NCI-H1048 (cell line): ENCODE results near the gene NFIX.

Source experiments
- DNase-seq: peaks from one replicate; lab custom pipeline; 2025; lab: John Stamatoyannopoulos, UW

NFIX gene

GRCh38 chr19:13036366-13036976, 41.2 kb downstream of the NFIX start:
- DNase-seq: no peak

GRCh38 chr19:13037161-13037560, 41.9 kb downstream of the NFIX start:
- DNase-seq: no peak

DNA sequence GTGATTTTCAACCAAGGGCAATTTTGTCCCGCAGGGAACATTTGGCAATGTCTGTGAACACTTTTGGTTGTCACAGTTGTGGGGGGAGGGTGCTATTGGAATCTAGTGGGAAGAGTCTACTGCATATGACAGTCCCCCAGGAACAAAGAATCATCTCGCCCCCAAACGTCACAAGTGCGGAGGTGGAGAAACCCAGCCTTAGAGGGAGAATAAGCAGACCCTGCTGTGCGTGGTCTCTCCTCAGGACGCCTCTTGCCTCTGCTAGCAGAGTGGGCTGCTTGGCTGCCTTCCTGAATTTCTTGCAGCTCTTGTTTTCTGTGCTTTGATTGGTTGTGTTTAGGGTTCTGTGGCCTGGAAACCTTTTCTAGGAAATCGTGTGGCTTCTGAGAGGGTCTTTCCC, 42.5 kb downstream of the NFIX start:
- no peak for DNase-seq

- DNase-seq: no peak
Observed at GRCh38 chr19:13038306-13039210, 43.3 kb downstream of the NFIX start.

GRCh38 chr19:13039211-13039789, 44.0 kb downstream of the NFIX start:
- no peak for DNase-seq

DNA sequence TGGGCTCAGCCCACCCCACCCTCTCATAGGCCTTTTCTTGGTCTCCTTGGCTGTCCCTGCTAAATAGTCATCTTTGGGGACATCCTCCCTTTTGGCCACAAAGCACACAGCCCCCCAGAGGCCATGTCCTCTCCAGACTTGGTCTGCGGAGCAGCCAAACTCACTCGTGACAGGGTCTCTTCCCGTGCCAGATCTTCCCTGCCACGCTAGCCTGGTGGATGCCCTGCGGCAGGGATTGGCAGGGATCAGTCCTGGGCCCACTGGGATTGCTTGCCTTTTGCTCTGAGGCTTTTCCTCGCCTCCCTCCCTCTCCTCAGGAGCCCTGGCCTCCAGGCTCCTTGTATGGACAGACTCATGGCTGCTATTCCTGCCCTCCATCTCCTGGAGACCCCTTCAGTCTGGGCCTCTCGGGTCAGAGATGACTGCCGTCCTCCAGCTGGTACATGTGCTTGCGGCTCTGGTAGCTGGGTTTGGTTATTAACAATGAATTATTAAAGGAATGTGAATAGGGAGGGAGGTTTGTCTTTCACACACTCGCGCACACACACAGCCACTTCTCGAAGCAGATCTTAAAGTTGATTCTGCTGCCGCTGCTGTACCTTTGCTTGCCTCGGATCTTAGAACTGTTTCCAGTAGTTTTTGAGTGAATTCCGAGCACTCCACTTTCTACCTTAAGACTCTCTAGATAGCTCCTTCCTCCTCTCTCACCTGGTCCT, 45.1 kb downstream of the NFIX start:
- DNase-seq: no peak

GRCh38 chr19:13040948-13041292, 45.6 kb downstream of the NFIX start:
- DNase-seq: no peak

- no peak for DNase-seq
Observed at GRCh38 chr19:13042443-13043130, 47.3 kb downstream of the NFIX start.

DNA sequence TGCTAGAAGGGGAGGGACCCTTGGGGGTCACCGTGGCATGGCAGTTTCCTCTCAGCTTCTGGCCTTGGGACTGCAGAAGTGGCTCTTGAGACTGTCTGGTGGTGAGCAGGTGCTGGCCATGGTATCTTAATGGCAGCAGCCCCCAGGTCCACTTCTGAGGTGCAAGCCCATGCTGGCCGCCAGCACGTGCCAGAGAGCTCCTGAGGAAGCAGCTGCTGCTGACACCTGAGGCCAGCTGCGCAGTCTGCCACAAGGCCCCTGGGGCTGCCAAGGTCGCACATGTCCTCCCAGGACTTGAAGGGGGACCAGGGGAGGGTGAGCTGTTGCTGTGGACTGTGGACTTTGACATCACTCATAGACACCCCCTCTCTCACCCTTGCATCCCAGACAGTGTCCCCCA, 48.0 kb downstream of the NFIX start:
- no peak for DNase-seq

GRCh38 chr19:13044231-13044836, 49.1 kb downstream of the NFIX start:
- DNase-seq: no peak

GRCh38 chr19:13045812-13046211, 50.5 kb downstream of the NFIX start:
- no peak for DNase-seq

DNA sequence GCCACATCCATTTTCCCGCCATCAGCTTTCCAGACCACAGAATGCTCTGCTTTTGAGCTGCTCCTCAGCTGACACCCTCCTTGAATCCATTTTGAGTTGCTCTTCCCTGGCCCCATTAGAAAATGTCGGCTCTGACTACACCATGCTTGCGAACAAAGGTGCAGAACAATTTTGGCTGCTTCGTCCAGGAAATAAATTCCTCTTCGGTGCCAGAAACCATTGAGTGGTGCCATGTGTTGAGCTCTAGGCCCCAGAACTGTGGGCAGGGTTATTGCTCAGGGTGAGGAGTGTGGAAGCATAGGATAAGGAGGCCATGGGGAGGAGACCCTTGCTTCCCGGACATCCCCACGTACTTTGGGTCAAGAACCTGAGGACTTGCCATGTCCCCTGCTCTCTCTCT, 52.1 kb downstream of the NFIX start:
- DNase-seq: no peak

DNA sequence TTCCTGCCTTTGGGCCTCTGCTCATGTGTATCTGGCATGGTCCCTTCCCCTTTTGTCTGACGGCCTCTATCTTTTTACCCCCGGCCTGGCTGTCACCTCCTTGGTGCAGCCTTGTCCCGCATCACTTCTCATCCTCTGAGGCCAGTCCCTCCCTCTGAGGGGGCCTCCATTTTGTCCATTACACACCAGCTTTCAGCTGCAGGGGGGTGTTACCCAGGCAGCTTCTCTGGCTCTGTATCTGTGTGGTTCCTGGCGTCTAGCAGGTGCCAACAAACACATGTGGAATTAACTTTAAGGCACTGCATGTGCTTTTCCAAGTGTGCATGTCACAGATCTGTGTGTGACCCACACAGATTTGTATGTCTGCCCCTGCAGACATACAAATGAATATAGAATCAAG, 55.0 kb downstream of the NFIX start:
- DNase-seq: no peak

DNA sequence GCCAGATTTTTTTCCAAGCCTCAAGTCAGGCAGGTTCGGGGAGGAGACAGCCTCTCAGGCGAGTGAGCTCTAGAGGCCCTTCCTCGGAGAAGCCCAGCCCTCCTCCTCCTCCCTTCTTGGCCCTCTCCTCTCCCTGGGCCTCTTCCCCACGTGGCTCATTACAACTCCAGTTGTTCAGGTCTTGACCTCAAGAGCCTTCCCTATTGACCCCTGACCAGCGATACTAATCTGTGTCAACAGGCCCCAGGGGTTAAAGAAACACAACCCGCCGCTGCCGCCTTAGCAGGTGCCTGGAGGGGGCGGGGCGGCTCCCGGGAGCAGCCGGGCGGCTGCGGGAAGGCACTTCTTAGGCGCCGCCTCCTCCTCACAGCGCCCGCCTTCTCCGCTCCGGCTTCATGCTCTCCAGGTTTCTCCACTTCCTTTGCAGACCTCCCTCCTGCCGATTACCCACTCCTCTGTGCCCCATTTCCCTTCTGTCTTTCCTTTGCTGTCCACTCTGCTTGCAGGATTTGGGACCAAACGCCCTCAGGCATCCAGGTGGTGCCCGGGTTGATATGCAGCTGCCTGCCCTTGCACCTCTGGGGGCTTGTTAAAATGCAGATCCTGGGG, 56.4 kb downstream of the NFIX start:
- no peak for DNase-seq

- DNase-seq: no peak
Observed at GRCh38 chr19:13052447-13053175, 57.3 kb downstream of the NFIX start.

DNA sequence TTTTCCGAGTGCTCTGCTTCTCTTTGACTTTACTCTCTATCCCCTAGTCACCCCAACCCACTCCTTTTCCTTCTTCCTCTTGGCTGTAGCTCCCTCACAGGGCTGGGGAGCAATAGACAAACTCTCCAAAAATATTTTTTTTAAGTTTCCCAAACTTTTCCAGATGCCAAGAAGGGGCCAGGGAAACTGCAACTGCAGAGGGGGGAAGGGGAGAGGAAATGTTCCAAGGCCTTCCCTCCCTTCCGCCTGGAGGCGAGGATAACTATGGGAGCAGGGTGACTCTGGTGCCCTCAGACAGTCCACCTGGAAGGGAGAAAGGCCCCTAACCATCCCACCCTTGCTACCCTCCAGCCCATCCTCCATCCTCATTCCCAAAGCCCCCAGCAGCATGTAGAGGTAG, 58.0 kb downstream of the NFIX start:
- no peak for DNase-seq

DNA sequence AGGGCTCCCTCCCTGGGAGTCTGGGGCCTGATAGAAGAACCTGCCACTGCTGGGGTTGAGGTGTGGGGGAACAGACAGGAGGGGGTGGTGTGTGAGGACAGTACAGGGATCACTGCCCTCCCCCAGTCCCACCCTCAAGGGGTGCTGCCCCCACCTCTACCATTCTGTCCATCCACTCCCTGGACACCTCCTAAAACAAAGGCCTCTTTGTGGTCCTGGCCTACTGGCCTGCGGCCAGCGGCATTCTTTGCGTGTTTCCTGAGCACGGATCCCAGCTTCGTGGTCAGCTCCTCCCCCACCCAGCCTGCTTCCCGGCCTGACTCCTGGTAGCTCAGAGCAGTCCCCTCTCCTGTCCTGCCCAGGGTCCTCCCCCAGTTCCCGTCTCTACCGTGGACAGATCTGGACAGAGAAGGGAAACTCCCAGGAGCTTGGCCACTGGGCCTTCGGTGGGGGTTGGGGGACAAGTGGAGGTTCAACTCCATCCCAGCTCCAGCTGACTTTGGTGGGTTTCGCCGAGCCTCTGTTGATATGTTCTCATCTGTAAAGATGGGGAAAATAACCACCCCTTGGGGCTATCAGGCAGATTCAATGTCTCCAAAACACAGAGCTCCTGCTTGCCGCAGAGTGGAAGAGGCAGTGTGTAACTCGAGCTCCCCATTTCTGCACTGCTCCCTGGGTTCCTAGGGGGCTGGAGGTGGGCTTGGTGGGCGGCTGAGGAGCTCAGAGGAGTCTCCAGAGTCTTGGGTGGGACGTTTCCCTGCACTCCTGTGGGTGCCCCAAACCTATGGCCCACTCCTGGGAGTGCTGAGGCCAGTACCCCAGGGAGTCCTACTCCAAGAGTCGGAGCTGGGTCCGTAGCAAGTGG, 58.7 kb downstream of the NFIX start:
- DNase-seq: peak; percentile 46

GRCh38 chr19:13054626-13055212, 59.4 kb downstream of the NFIX start:
- DNase-seq: no peak
